NB4 (cell line): ENCODE results near the gene ASIP.

ENCODE experiments used
- MYC ChIP-seq: IDR thresholded peaks from 2 replicates; pipeline ENCODE4 v1.6.1; 2011; ENCODE audit warnings: low read depth, low read length
- POLR2A ChIP-seq: IDR thresholded peaks from 2 replicates; pipeline ENCODE4 v1.6.1; 2011; ENCODE audit warnings: mild to moderate bottlenecking; ENCODE audit not compliant: insufficient read length; ENCODE audit errors: extremely low read depth
- TF ChIP-seq, protein P1 (sequence below): IDR thresholded peaks from one replicate; pipeline ENCODE4 v1.5.1; 2012; ENCODE audit warnings: low read depth, low read length
- TF ChIP-seq, protein P2 (sequence below): IDR thresholded peaks from 2 replicates; pipeline ENCODE4 v1.6.1; 2011; ENCODE audit warnings: low read depth, low read length

DNA sequence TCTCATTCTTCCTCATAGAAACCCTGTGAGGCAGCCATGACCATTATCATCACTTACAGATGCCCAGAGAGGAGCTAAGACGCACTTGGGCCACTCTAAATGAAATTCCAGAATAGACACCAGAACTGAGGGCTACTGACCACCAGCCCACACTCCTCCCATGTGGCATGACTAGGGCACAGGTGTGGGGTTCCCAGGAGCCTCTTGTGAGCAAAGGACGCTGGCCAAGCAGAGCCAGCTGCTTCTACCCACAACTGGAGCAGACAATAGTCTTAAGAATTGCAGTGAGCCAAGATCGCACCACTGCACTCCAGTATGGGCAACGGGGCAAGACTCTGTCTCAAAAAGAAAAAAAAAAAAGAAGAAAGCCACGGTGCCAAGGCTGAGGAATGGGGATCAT, 51.9 kb downstream of the ASIP start:
- TF ChIP-seq, protein P1, sequence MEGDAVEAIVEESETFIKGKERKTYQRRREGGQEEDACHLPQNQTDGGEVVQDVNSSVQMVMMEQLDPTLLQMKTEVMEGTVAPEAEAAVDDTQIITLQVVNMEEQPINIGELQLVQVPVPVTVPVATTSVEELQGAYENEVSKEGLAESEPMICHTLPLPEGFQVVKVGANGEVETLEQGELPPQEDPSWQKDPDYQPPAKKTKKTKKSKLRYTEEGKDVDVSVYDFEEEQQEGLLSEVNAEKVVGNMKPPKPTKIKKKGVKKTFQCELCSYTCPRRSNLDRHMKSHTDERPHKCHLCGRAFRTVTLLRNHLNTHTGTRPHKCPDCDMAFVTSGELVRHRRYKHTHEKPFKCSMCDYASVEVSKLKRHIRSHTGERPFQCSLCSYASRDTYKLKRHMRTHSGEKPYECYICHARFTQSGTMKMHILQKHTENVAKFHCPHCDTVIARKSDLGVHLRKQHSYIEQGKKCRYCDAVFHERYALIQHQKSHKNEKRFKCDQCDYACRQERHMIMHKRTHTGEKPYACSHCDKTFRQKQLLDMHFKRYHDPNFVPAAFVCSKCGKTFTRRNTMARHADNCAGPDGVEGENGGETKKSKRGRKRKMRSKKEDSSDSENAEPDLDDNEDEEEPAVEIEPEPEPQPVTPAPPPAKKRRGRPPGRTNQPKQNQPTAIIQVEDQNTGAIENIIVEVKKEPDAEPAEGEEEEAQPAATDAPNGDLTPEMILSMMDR, result no peak
- TF ChIP-seq POLR2A (no peak), MYC (no peak)
- TF ChIP-seq, protein P2, sequence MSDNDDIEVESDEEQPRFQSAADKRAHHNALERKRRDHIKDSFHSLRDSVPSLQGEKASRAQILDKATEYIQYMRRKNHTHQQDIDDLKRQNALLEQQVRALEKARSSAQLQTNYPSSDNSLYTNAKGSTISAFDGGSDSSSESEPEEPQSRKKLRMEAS, result no peak
